Hepatocyte (in vitro differentiated cells): ENCODE measurements around the gene MMS19.

Experiments used
- CTCF ChIP-seq: fragments of 200-600 bp; sonication (generic); IDR thresholded peaks from 2 replicates; pipeline ENCODE4 v1.5.1; 2016; ENCODE audit warnings: antibody characterized with exemption, mild to moderate bottlenecking; ENCODE audit not compliant: poor library complexity
- EZH2 ChIP-seq: fragments of 200-600 bp; sonication (generic); IDR thresholded peaks from 2 replicates; pipeline ENCODE4 v1.6.1; 2016; ENCODE audit warnings: antibody characterized with exemption, mild to moderate bottlenecking, borderline replicate concordance
- EZH2phosphoT487 ChIP-seq: fragments of 200-600 bp; sonication (generic); IDR thresholded peaks from one replicate; pipeline ENCODE4 v1.6.1; 2018; ENCODE audit warnings: antibody characterized with exemption, mild to moderate bottlenecking, low read depth, moderate library complexity; ENCODE audit not compliant: unreplicated experiment, severe bottlenecking

- TF ChIP-seq CTCF (no peak), EZH2 (no peak), EZH2phosphoT487 (no peak)
Measured at GRCh38 chr10:97509120-97509680, 11.0 kb upstream of the MMS19 start.
